ENCODE data around the gene RANBP3.
"Not testable (repeated sequence)": the region's sequence is repeated elsewhere in the genome, so short reads cannot be mapped to it uniquely, and the experiment has no call there.

The RANBP3 gene

GRCh38 chr19:5889288-5889971 lies 88.5 kb downstream of the RANBP3 start:
- no peaks in the 10 kb centered on the region for H3K36me3 ChIP-seq (ENCODE audit: insufficient read depth, low read length)
- H3K9me3 ChIP-seq (ENCODE audit: insufficient read depth, low read length, severe bottlenecking): no peaks in the 10 kb centered on the region
- H2AFZ ChIP-seq (ENCODE audit: low read depth, low read length): no peak overlapping the region
- no peaks in the 10 kb centered on the region for H3K79me2 ChIP-seq (ENCODE audit: insufficient read depth, low read length)
- H3K4me3 ChIP-seq (ENCODE audit: low read depth in 1 of 2, low read length in 2 of 2): no peak overlapping the region
- H3K27ac ChIP-seq (ENCODE audit: low read length): no peak overlapping the region
- no peaks in the 10 kb centered on the region for H3K4me1 ChIP-seq (ENCODE audit: insufficient read depth, low read length)
- TF ChIP-seq CTCF (IDR thresholded peaks at IDR 0.05; ENCODE audit: borderline replicate concordance, extremely low read depth, low read length, poor library complexity, severe bottlenecking): no peak
- no peak for TF ChIP-seq EZH2 (IDR thresholded peaks at IDR 0.05; ENCODE audit: borderline replicate concordance, low read depth, low read length, severe bottlenecking)
- no peak for DNase-seq
- H3K4me2 ChIP-seq (ENCODE audit: insufficient read depth, low read length): no peak overlapping the region
- H4K20me1 ChIP-seq (ENCODE audit: insufficient read depth, low read length): peaks cover 10% of the 10 kb centered on the region; the same call in 1 of the 2 replicates
- ATAC-seq (ENCODE audit: insufficient read depth, low read depth): 0 out of 3 replicates have a peak, but pooled peaks have one; percentile 4
- no peaks in the 10 kb centered on the region for H3K27me3 ChIP-seq (ENCODE audit: insufficient read depth, low read length, poor library complexity)
- no peak overlapping the region for H3K9ac ChIP-seq (ENCODE audit: low read depth, low read length)

- not testable (repeated sequence) for H3K36me3 ChIP-seq (ENCODE audit: insufficient read depth, low read length); H3K4me2 ChIP-seq (ENCODE audit: insufficient read depth, low read length); ATAC-seq (ENCODE audit: insufficient read depth, low read depth); H4K20me1 ChIP-seq (ENCODE audit: insufficient read depth, low read length); H3K9ac ChIP-seq (ENCODE audit: low read depth, low read length); H3K79me2 ChIP-seq (ENCODE audit: insufficient read depth, low read length); H2AFZ ChIP-seq (ENCODE audit: low read depth, low read length); DNase-seq; H3K27ac ChIP-seq (ENCODE audit: low read length); H3K27me3 ChIP-seq (ENCODE audit: insufficient read depth, low read length, poor library complexity); H3K9me3 ChIP-seq (ENCODE audit: insufficient read depth, low read length, severe bottlenecking); H3K4me1 ChIP-seq (ENCODE audit: insufficient read depth, low read length); H3K4me3 ChIP-seq (ENCODE audit: low read depth in 1 of 2, low read length in 2 of 2)
Measured at GRCh38 chr19:5884065-5884811, 93.7 kb downstream of the RANBP3 start.

- not testable (repeated sequence) for H3K4me3 ChIP-seq (ENCODE audit: low read depth in 1 of 2, low read length in 2 of 2); H3K9me3 ChIP-seq (ENCODE audit: insufficient read depth, low read length, severe bottlenecking); H3K79me2 ChIP-seq (ENCODE audit: insufficient read depth, low read length); H3K4me2 ChIP-seq (ENCODE audit: insufficient read depth, low read length); ATAC-seq (ENCODE audit: insufficient read depth, low read depth); H2AFZ ChIP-seq (ENCODE audit: low read depth, low read length); H3K36me3 ChIP-seq (ENCODE audit: insufficient read depth, low read length); DNase-seq; H3K27me3 ChIP-seq (ENCODE audit: insufficient read depth, low read length, poor library complexity); H3K9ac ChIP-seq (ENCODE audit: low read depth, low read length); H4K20me1 ChIP-seq (ENCODE audit: insufficient read depth, low read length); H3K27ac ChIP-seq (ENCODE audit: low read length); H3K4me1 ChIP-seq (ENCODE audit: insufficient read depth, low read length)
Measured at GRCh38 chr19:5883157-5883873, 94.6 kb downstream of the RANBP3 start.

DNA sequence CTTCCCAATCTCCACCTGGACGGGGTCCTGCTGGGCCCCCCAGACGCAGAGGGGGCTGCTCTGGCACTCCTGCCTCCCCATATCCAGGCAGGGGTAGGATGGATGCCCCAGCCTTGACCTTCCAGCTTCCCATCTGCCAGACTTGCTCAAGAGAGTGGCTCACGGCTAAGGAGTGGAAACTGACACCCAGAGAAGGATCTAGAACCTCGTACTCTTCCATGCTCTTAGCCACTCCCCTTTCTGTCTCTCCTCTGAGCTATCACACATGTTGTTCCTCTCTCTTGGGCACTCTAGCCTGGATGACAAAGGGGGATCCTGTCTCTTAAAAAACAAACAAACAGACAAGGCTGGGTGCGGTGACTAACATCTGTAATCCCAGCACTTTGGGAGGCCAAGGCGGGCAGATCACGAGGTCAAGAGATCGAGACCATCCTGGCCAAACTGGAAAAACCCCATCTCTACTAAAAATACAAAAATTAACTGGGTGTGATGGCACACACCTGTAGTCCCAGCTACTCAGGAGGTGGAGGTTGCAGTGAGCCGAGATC lies 95.4 kb downstream of the RANBP3 start:
- Histone ChIP-seq H4K20me1 (ENCODE audit: insufficient read depth, low read length) (no peaks in the 10 kb centered on the region), H3K36me3 (ENCODE audit: insufficient read depth, low read length) (no peaks in the 10 kb centered on the region), H3K79me2 (ENCODE audit: insufficient read depth, low read length) (no peaks in the 10 kb centered on the region), H3K9me3 (ENCODE audit: insufficient read depth, low read length, severe bottlenecking) (no peaks in the 10 kb centered on the region), H3K4me1 (ENCODE audit: insufficient read depth, low read length) (no peaks in the 10 kb centered on the region), H3K4me3 (ENCODE audit: low read depth in 1 of 2, low read length in 2 of 2) (no peak overlapping the region), H3K27ac (ENCODE audit: low read length) (no peak overlapping the region), H3K4me2 (ENCODE audit: insufficient read depth, low read length) (no peak overlapping the region), H3K9ac (ENCODE audit: low read depth, low read length) (no peak overlapping the region), H3K27me3 (ENCODE audit: insufficient read depth, low read length, poor library complexity) (no peaks in the 10 kb centered on the region), H2AFZ (ENCODE audit: low read depth, low read length) (no peak overlapping the region)
- ATAC-seq (ENCODE audit: insufficient read depth, low read depth) (no peak), DNase-seq (no peak)
- no peak for TF ChIP-seq EZH2 (IDR thresholded peaks at IDR 0.05; ENCODE audit: borderline replicate concordance, low read depth, low read length, severe bottlenecking)
- TF ChIP-seq CTCF (IDR thresholded peaks at IDR 0.05; ENCODE audit: borderline replicate concordance, extremely low read depth, low read length, poor library complexity, severe bottlenecking): no peak
